ENCODE data around the gene CCDC47.

The CCDC47 gene

DNA sequence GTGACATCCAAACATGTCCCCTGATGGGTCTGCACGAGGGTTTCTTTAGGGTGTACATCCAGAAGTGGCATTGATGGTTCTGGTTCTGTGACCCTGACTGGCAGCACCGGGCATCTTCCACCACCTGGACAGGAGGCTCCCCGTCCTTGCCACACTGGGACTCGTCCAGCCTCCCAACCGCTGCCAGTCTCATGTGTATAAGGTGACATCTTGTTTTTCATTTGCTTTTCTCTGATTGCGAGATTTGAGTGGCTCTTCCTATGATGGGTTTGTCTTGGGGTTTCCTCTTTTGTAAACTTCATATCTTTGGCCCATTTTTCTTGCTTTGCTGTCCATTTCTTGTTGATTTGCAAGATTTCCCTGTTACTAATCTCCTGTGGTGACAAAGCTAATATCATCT is 64.3 kb downstream of the CCDC47 start:
- no peak overlapping the region for H3K9ac ChIP-seq
- no peaks in the 10 kb centered on the region for H4K20me1 ChIP-seq (ENCODE audit: insufficient read depth)
- no peak overlapping the region for H3K27ac ChIP-seq
- H3K36me3 ChIP-seq (ENCODE audit: insufficient read depth): no peaks in the 10 kb centered on the region
- no peak overlapping the region for H3K4me3 ChIP-seq (IDR thresholded peaks at IDR 0.05; ENCODE audit: insufficient read depth, low read depth, low read length)
- no peaks in the 10 kb centered on the region for H3K79me2 ChIP-seq (ENCODE audit: insufficient read depth, low read depth)
- no peak overlapping the region for H3K4me2 ChIP-seq
- no peaks in the 10 kb centered on the region for H3K4me1 ChIP-seq (ENCODE audit: low read depth, poor library complexity, severe bottlenecking)
- H2AFZ ChIP-seq (ENCODE audit: low read depth): no peak overlapping the region
- TF ChIP-seq, protein P1, sequence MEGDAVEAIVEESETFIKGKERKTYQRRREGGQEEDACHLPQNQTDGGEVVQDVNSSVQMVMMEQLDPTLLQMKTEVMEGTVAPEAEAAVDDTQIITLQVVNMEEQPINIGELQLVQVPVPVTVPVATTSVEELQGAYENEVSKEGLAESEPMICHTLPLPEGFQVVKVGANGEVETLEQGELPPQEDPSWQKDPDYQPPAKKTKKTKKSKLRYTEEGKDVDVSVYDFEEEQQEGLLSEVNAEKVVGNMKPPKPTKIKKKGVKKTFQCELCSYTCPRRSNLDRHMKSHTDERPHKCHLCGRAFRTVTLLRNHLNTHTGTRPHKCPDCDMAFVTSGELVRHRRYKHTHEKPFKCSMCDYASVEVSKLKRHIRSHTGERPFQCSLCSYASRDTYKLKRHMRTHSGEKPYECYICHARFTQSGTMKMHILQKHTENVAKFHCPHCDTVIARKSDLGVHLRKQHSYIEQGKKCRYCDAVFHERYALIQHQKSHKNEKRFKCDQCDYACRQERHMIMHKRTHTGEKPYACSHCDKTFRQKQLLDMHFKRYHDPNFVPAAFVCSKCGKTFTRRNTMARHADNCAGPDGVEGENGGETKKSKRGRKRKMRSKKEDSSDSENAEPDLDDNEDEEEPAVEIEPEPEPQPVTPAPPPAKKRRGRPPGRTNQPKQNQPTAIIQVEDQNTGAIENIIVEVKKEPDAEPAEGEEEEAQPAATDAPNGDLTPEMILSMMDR (conservative IDR thresholded peaks at IDR 0.05; ENCODE audit: low read depth, low read length): no peak
- no peaks in the 10 kb centered on the region for H3K27me3 ChIP-seq (ENCODE audit: insufficient read depth, low read depth)

DNA sequence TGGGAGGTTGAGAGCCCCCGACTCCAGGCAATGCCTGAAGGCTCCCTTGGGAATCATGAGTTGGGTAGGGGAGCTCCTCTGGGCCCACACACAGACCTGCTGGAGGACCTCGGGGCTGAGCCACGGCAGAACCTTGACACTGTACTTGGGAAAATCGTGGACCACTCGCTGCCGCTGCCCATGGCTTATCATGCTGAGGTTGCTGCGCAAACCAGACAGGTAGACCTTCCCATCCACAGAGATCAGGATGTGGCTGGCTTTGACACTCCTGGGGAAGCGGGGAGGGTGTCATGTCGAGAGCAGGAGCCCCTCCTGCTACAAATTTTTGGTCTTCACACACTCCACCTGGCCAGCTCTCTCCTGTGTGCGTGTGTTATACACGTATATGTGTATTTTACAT is 66.2 kb downstream of the CCDC47 start:
- Histone ChIP-seq H3K9ac (no peak overlapping the region), H4K20me1 (ENCODE audit: insufficient read depth) (no peaks in the 10 kb centered on the region), H3K4me1 (ENCODE audit: low read depth, poor library complexity, severe bottlenecking) (no peaks in the 10 kb centered on the region), H3K36me3 (ENCODE audit: insufficient read depth) (no peaks in the 10 kb centered on the region), H3K4me3 (IDR thresholded peaks at IDR 0.05; ENCODE audit: insufficient read depth, low read depth, low read length) (no peak overlapping the region), H3K27me3 (ENCODE audit: insufficient read depth, low read depth) (no peaks in the 10 kb centered on the region), H3K79me2 (ENCODE audit: insufficient read depth, low read depth) (no peaks in the 10 kb centered on the region), H2AFZ (ENCODE audit: low read depth) (no peak overlapping the region), H3K27ac (no peak overlapping the region), H3K4me2 (no peak overlapping the region)
- TF ChIP-seq, protein P1 (conservative IDR thresholded peaks at IDR 0.05; ENCODE audit: low read depth, low read length): no peak

DNA sequence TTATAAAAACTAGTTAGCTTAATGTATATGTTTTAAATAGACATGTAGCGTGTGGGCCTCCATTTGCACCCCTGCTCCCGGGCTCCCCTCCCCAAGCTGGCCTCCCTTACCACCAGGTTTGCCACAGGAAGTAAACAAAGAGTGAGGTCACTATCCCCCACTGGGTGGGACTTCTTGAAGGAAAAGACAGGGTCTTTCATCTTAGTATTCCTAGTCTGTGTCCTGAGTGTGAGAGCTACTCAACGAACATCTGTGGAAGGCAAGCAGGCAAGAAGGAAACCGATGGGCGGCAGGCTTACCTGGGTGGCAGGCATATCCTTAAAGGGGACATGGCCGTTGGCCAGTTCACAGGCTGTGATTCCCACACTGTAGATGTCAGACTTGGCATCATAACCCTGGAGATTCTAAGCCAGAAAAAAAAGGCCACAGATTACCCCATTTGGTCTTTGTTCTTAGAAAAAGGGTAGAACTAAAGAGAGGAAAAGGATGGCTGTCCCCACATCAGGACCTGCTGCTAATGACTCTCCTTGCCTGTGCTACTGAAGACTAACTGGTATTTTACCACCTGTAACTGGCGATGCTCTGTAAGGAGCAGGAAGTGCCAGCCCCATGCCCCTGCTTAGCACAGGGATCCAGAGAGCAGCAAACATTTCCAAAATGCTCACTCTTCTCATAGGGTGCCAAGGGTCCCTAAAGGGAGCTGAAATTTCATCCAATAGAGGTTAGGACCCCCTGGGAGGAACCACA is 66.9 kb downstream of the CCDC47 start:
- Histone ChIP-seq H3K36me3 (ENCODE audit: insufficient read depth) (no peaks in the 10 kb centered on the region), H3K4me3 (IDR thresholded peaks at IDR 0.05; ENCODE audit: insufficient read depth, low read depth, low read length) (no peak overlapping the region), H2AFZ (ENCODE audit: low read depth) (no peak overlapping the region), H3K4me2 (no peak overlapping the region), H3K27ac (no peak overlapping the region), H3K27me3 (ENCODE audit: insufficient read depth, low read depth) (no peaks in the 10 kb centered on the region), H3K9ac (no peak overlapping the region), H3K79me2 (ENCODE audit: insufficient read depth, low read depth) (peaks cover 1% of the 10 kb centered on the region; the same call in 1 of the 2 replicates), H4K20me1 (ENCODE audit: insufficient read depth) (no peaks in the 10 kb centered on the region), H3K4me1 (ENCODE audit: low read depth, poor library complexity, severe bottlenecking) (peaks cover under 1% of the 10 kb centered on the region)
- TF ChIP-seq, protein P1 (conservative IDR thresholded peaks at IDR 0.05; ENCODE audit: low read depth, low read length): no peak

DNA sequence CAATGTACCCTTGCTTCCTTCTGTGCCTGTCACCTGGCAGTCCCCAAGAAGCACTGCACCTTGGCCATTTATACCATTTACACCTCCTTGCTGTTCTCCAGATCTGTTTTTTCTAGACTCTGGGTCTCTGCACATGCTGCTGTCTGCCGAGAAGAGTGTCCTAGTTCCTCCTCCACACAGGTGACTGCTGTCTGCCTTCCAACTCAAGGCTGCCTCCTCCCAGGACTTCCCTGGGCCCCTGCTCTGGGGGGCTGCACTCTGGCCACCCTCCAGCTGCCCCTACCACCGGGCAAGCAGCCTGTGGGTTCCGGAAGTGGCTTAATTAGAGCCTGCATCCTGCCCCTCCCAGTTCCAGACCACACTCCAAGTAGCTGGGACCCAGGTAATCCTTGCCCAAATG is 67.7 kb downstream of the CCDC47 start:
- no peak overlapping the region for H3K27ac ChIP-seq
- H3K36me3 ChIP-seq (ENCODE audit: insufficient read depth): no peaks in the 10 kb centered on the region
- H3K4me2 ChIP-seq: no peak overlapping the region
- peaks cover 9% of the 10 kb centered on the region for H3K4me1 ChIP-seq (ENCODE audit: low read depth, poor library complexity, severe bottlenecking)
- H4K20me1 ChIP-seq (ENCODE audit: insufficient read depth): no peaks in the 10 kb centered on the region
- no peak overlapping the region for H3K9ac ChIP-seq
- H3K27me3 ChIP-seq (ENCODE audit: insufficient read depth, low read depth): no peaks in the 10 kb centered on the region
- no peak overlapping the region for H3K4me3 ChIP-seq (IDR thresholded peaks at IDR 0.05; ENCODE audit: insufficient read depth, low read depth, low read length)
- TF ChIP-seq, protein P1 (conservative IDR thresholded peaks at IDR 0.05; ENCODE audit: low read depth, low read length): no peak
- peaks cover 7% of the 10 kb centered on the region for H3K79me2 ChIP-seq (ENCODE audit: insufficient read depth, low read depth)
- H2AFZ ChIP-seq (ENCODE audit: low read depth): no peak overlapping the region
